DMS79 treated with DMSO at 0.1 percent for 48 hours (cell line): ENCODE results near the gene GATM.
"Not testable (repeated sequence)": the region's sequence is repeated elsewhere in the genome, so short reads cannot be mapped to it uniquely, and the experiment has no call there.

ENCODE experiments used
- DNase-seq: peaks from one replicate; lab custom pipeline; 2025; lab: John Stamatoyannopoulos, UW

Gene GATM

GRCh38 chr15:45387380-45388007 lies 9.2 kb upstream of the GATM start:
- DNase-seq: no peak

GRCh38 chr15:45386974-45387373 lies 8.6 kb upstream of the GATM start:
- no peak for DNase-seq

GRCh38 chr15:45386420-45386819 lies 8.1 kb upstream of the GATM start:
- no peak for DNase-seq

GRCh38 chr15:45385590-45385989 lies 7.2 kb upstream of the GATM start:
- no peak for DNase-seq

GRCh38 chr15:45384700-45385099 lies 6.4 kb upstream of the GATM start:
- DNase-seq: no peak

- DNase-seq: no peak
Measured at GRCh38 chr15:45378913-45379262, 544 bp upstream of the GATM start.

GRCh38 chr15:45377609-45378148 lies 665 bp downstream of the GATM start:
- DNase-seq: no peak

GRCh38 chr15:45376967-45377608 lies 1.3 kb downstream of the GATM start:
- DNase-seq: no peak

GRCh38 chr15:45376300-45376928 lies 1.9 kb downstream of the GATM start:
- no peak for DNase-seq

GRCh38 chr15:45375836-45376235 lies 2.5 kb downstream of the GATM start:
- DNase-seq: no peak

- DNase-seq: no peak
Measured at GRCh38 chr15:45373976-45374375, 4.4 kb downstream of the GATM start.

GRCh38 chr15:45372041-45372995 lies 6.0 kb downstream of the GATM start:
- no peak for DNase-seq

GRCh38 chr15:45371546-45371945 lies 6.8 kb downstream of the GATM start:
- DNase-seq: no peak

- DNase-seq: not testable (repeated sequence)
Measured at GRCh38 chr15:45370042-45370441, 8.3 kb downstream of the GATM start.

GRCh38 chr15:45367222-45367621 lies 11.1 kb downstream of the GATM start:
- DNase-seq: not testable (repeated sequence)

GRCh38 chr15:45364271-45364670 lies 14.1 kb downstream of the GATM start:
- peak; percentile 56 for DNase-seq

- DNase-seq: no peak
Measured at GRCh38 chr15:45363801-45364200, 14.5 kb downstream of the GATM start.

GRCh38 chr15:45363334-45363733 lies 15.0 kb downstream of the GATM start:
- DNase-seq: no peak

- no peak for DNase-seq
Measured at GRCh38 chr15:45362419-45362818, 15.9 kb downstream of the GATM start.

GRCh38 chr15:45361878-45362277 lies 16.5 kb downstream of the GATM start:
- no peak for DNase-seq

- no peak for DNase-seq
Measured at GRCh38 chr15:45355860-45356259, 22.5 kb downstream of the GATM start.

GRCh38 chr15:45354711-45355110 lies 23.6 kb downstream of the GATM start:
- no peak for DNase-seq
